ENCODE data around the gene MAP4K3.

MAP4K3 gene

DNA sequence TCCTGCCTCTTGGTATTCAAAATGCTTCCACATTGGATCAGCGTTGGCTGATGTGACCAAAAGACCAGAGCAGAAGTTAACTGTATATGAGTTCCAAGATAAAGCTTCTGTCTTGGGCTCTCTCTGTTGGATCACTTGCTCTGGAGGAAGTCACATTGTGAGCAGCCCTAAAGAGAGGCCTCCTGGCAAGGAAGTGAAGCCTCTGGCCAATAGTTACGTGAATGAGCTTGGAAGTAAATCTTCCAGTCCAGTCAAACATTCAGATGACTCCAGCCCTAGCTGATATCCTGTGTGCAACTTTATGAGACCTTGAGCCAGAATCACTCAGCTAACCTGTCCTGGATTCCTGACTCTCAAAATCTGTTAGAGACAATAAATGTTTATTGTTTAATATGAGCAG, 125.6 kb downstream of the MAP4K3 start:
- TF ChIP-seq, protein P1, sequence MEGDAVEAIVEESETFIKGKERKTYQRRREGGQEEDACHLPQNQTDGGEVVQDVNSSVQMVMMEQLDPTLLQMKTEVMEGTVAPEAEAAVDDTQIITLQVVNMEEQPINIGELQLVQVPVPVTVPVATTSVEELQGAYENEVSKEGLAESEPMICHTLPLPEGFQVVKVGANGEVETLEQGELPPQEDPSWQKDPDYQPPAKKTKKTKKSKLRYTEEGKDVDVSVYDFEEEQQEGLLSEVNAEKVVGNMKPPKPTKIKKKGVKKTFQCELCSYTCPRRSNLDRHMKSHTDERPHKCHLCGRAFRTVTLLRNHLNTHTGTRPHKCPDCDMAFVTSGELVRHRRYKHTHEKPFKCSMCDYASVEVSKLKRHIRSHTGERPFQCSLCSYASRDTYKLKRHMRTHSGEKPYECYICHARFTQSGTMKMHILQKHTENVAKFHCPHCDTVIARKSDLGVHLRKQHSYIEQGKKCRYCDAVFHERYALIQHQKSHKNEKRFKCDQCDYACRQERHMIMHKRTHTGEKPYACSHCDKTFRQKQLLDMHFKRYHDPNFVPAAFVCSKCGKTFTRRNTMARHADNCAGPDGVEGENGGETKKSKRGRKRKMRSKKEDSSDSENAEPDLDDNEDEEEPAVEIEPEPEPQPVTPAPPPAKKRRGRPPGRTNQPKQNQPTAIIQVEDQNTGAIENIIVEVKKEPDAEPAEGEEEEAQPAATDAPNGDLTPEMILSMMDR (IDR thresholded peaks at IDR 0.05), result no peak
- H3K9ac ChIP-seq, result no peak overlapping the region

DNA sequence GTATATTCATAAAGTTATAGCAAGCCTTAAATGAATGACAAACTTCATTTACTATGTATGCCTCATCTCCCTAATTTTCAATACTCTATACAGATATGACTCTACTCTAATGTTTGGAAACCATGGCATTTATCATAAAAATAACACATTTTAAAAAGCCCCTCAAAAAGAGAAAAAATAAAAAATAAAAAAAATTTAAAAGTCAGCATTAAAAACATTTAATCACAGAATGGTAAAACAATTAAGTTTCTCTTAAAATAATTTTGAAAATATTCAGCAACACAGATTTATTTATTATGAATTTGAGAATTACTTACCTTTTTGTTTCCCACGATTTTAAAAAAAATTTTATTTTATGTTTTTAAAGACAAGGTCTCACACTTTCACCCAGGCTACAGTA, 128.3 kb downstream of the MAP4K3 start:
- Histone ChIP-seq H3K9ac (no peak overlapping the region), H3K79me2 (no peaks in the 10 kb centered on the region), H3K36me3 (ENCODE audit: control insufficient read depth, insufficient read depth, low read length) (no peaks in the 10 kb centered on the region), H3K4me3 (ENCODE audit: low read depth, low read length) (no peak overlapping the region), H2AFZ (no peak overlapping the region), H3K27ac (no peak overlapping the region), H3K4me2 (ENCODE audit: low read length) (no peak overlapping the region), H3K27me3 (ENCODE audit: control insufficient read depth, insufficient read depth, low read length) (no peaks in the 10 kb centered on the region), H3K4me1 (no peaks in the 10 kb centered on the region), H3K9me3 (ENCODE audit: control insufficient read depth, low read length) (no peaks in the 10 kb centered on the region)
- TF ChIP-seq, protein P1 (IDR thresholded peaks at IDR 0.05), result no peak

More for the DNA sequence above, 125.6 kb downstream of the MAP4K3 start:
- Histone ChIP-seq H2AFZ (no peak overlapping the region), H3K4me1 (no peaks in the 10 kb centered on the region), H3K9me3 (ENCODE audit: control insufficient read depth, low read length) (no peaks in the 10 kb centered on the region), H3K27me3 (ENCODE audit: control insufficient read depth, insufficient read depth, low read length) (no peaks in the 10 kb centered on the region), H3K4me3 (ENCODE audit: low read depth, low read length) (no peak overlapping the region), H3K27ac (no peak overlapping the region), H3K4me2 (ENCODE audit: low read length) (no peak overlapping the region), H3K36me3 (ENCODE audit: control insufficient read depth, insufficient read depth, low read length) (no peaks in the 10 kb centered on the region), H3K79me2 (no peaks in the 10 kb centered on the region)

DNA sequence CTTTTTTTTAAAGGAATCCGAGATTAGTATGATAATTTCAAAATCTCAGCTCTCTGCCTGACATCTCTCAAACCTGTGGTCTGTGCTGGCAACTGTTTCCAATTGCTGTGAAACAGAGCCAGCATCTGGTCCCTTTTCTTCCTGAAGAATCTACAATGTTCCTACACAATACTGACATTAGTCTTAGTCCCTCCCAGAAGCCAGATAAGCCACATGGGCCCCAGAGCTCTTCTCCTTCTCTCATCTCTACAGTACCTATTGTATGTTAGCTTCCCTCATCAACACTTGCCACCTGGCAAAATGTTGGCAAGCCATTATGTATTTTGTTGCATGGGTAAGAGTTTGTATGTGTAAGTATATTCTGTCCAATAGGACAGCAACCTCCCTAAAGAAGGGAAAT, 130.5 kb downstream of the MAP4K3 start:
- H2AFZ ChIP-seq, result no peak overlapping the region
- no peak overlapping the region for H3K9ac ChIP-seq
- TF ChIP-seq, protein P1 (IDR thresholded peaks at IDR 0.05), result no peak
- H3K36me3 ChIP-seq (ENCODE audit: control insufficient read depth, insufficient read depth, low read length), result no peaks in the 10 kb centered on the region
- no peak overlapping the region for H3K4me3 ChIP-seq (ENCODE audit: low read depth, low read length)
- H3K4me2 ChIP-seq (ENCODE audit: low read length), result no peak overlapping the region
- no peaks in the 10 kb centered on the region for H3K9me3 ChIP-seq (ENCODE audit: control insufficient read depth, low read length)
- no peak overlapping the region for H3K27ac ChIP-seq
- no peaks in the 10 kb centered on the region for H3K4me1 ChIP-seq
- no peaks in the 10 kb centered on the region for H3K79me2 ChIP-seq
- no peaks in the 10 kb centered on the region for H3K27me3 ChIP-seq (ENCODE audit: control insufficient read depth, insufficient read depth, low read length)

DNA sequence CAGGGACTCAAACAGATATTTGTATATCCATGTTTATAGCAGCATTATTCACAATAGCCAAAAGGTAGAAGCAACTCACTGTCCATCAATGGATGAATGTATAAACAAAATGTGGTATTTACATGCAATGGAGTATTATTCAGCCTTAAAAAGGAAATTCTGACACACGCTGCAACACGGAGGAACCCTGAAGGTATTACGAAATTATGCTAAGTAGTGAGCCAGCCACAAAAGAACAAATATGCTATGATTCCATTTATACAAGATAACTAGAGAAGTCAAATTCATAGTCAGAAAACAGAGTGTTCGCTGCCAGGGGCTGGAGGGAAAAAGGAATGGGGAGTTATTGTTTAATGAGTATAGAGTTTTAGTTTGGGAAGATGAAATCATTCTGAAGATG, 132.4 kb downstream of the MAP4K3 start:
- Histone ChIP-seq H3K4me3 (ENCODE audit: low read depth, low read length) (no peak overlapping the region), H3K9me3 (ENCODE audit: control insufficient read depth, low read length) (no peaks in the 10 kb centered on the region), H3K36me3 (ENCODE audit: control insufficient read depth, insufficient read depth, low read length) (no peaks in the 10 kb centered on the region), H3K27ac (no peak overlapping the region), H3K79me2 (no peaks in the 10 kb centered on the region), H2AFZ (no peak overlapping the region), H3K9ac (no peak overlapping the region), H3K4me2 (ENCODE audit: low read length) (no peak overlapping the region), H3K27me3 (ENCODE audit: control insufficient read depth, insufficient read depth, low read length) (no peaks in the 10 kb centered on the region), H3K4me1 (no peaks in the 10 kb centered on the region)
- TF ChIP-seq, protein P1 (IDR thresholded peaks at IDR 0.05), result no peak

DNA sequence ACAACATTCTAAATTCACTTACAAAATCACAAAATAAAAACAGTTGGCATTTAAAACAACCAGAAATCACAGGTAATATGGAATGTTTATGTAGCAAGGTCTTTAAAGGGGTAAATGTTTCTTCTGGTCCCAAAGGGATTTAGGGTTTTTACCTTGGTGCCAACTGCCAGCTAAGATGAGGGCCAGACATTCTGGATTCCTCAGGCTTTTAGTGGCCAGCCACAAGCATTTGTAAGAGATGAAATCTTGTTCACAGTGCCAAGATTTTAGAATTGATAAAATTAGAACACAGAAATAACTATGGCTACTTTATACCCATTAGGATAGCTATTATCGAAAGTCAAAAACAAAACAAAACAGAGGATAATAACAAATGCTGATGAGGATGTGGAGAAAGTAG, 132.9 kb downstream of the MAP4K3 start:
- Histone ChIP-seq H3K27me3 (ENCODE audit: control insufficient read depth, insufficient read depth, low read length) (no peaks in the 10 kb centered on the region), H3K9me3 (ENCODE audit: control insufficient read depth, low read length) (no peaks in the 10 kb centered on the region), H3K4me3 (ENCODE audit: low read depth, low read length) (no peak overlapping the region), H3K4me1 (no peaks in the 10 kb centered on the region), H3K36me3 (ENCODE audit: control insufficient read depth, insufficient read depth, low read length) (no peaks in the 10 kb centered on the region), H3K79me2 (no peaks in the 10 kb centered on the region), H3K4me2 (ENCODE audit: low read length) (no peak overlapping the region), H3K9ac (no peak overlapping the region), H2AFZ (no peak overlapping the region), H3K27ac (no peak overlapping the region)
- TF ChIP-seq, protein P1 (IDR thresholded peaks at IDR 0.05), result no peak

All from parathyroid adenoma (tissue), 2 donors.